GDM1 (cell line): ENCODE measurements around the gene CHIC1.
"Not testable (repeated sequence)": the region's sequence is repeated elsewhere in the genome, so short reads cannot be mapped to it uniquely, and the experiment has no call there.

Experiments used
- DNase-seq: peaks from one replicate; lab custom pipeline; 2025; lab: John Stamatoyannopoulos, UW

The CHIC1 gene

DNA sequence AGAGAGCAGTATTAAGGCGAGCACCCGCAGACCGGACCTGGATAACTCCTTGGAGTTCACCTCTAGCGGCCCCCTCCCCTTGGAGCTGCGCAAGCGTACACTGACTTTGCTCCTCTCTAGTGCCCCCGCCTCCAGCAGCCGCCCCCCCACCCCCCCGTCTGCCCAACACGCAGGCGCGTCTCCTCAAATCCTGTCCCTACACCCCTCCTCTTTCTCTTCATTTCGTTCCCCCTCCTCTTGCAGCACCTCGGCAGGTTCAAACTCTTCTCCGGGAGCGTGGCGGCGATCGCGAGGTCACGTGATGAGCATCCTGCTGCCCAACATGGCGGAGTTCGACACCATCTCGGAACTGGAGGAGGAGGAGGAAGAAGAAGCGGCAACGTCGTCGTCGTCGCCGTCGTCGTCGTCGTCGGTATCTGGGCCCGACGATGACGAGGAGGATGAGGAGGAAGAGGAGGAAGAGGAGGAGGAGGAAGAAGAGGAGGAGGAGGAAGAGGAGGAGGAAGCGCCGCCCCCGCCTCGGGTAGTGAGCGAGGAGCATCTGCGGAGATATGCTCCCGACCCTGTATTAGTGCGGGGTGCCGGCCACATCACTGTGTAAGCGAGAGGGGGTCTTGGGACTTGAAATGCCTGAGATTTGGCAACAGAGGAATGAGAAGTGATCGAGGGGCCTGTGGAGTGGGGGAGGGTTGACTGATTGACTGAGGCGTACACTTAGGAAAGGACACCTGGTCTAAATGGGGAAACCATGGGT lies at the start of gene CHIC1:
Gene CHIC1, plus strand, starts transcription at position 214 of the 754 bp plus-strand sequence. Its CDS starts 88 bp downstream, at position 302.
- peak; percentile 51 for DNase-seq

DNA sequence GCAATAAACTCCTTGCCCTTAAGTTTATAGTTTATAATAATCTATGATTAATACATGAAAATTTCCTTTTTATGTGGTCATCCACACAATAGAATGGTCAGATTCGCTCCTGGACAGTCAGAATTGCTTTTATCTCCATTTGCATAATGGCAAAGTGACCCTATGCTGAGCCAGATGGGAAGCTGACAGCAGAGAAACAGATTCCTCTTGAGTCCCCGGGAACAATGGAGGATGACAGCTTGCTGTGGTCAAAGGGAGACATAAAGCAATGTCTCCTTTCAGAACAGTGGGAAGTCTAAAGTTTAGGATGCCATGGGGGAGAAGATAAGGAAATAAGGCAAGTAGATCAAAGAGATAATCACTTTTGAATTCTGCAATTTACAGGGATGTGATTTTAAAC lies 40.2 kb upstream of the CHIC1 start:
- DNase-seq = not testable (repeated sequence)

- no peak for DNase-seq
Observed at GRCh38 chrX:73524906-73525305, 38.1 kb upstream of the CHIC1 start.

DNA sequence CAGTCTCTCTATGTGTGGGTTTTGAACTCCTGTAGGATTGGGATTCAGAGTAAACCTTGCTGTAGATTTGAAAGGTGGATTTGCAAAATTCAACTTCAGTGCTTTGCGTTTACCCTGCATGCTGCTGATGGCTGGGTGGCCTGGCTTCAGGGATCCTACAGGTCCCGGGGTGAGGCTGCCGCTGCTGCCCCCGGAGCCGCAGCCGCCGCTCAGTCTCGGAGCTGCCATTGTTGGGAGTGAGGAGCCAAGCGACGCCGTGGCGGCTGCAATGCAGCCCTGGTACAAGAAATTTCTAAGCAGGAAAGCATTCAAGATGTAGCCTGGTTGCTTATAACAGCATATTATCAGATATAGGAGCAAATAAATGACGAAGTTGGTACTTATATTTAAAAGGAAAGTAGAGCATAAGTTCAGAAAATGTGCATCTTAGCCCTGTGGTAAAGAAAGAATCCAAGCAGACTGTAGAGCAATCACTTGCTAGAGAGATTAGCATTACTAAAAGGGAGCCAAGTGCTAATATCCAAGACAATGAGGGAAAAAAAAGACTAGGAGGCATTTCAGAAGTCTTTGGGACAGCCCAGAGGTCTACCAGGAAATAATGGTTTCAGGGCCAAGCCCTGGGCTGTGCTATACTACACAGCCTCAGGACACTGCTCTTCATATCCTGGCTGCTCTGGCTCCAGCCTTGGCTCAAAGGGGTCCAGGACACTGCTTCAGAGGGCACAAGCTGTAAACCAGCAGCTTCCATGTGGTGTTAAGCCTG lies 36.9 kb upstream of the CHIC1 start:
- DNase-seq = no peak

GRCh38 chrX:73531655-73532054 lies 31.3 kb upstream of the CHIC1 start:
- DNase-seq = not testable (repeated sequence)

- no peak for DNase-seq
Observed at GRCh38 chrX:73556159-73556558, 6.8 kb upstream of the CHIC1 start.

DNA sequence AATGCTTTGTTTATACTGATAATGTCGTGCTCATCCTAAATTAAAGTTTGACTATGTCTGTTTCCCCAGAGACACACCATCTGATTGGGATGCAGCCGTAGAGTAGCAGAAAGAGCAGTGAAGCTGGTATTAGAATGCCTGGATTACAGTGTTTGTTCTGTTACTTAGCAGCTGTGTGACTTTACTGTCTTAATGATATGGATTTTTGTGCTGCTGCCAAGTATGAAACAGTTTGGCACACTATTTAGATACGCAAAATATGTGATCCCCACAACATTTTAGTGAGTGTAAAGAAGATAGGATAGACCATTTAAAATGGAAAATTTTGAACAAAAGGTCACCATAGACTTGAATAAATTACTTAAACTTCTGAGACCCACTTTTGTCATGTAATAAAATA lies 1.2 kb upstream of the CHIC1 start:
- no peak for DNase-seq

- DNase-seq = no peak
Observed at GRCh38 chrX:73562458-73562857, 539 bp upstream of the CHIC1 start.

GRCh38 chrX:73563738-73564068 lies 706 bp downstream of the CHIC1 start:
- DNase-seq = no peak

DNA sequence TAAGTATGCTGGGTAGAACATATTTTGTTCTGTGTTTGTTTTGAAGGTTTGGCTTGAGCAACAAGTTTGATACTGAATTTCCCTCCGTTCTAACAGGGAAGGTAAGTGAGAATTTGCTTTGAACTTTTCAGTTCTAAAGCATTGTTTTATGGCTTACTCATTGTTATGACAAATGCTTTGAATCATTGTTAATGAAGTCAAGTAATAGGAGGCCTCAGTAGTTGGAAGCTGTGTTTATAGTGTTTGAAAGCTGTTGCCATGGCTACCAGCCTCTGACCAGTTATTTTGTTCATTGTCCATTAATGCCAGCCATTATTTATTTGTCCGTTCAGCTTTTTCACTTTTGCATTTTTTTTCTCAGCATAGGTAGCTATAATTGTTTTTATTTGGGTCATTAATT lies 14.4 kb downstream of the CHIC1 start:
- DNase-seq = no peak

DNA sequence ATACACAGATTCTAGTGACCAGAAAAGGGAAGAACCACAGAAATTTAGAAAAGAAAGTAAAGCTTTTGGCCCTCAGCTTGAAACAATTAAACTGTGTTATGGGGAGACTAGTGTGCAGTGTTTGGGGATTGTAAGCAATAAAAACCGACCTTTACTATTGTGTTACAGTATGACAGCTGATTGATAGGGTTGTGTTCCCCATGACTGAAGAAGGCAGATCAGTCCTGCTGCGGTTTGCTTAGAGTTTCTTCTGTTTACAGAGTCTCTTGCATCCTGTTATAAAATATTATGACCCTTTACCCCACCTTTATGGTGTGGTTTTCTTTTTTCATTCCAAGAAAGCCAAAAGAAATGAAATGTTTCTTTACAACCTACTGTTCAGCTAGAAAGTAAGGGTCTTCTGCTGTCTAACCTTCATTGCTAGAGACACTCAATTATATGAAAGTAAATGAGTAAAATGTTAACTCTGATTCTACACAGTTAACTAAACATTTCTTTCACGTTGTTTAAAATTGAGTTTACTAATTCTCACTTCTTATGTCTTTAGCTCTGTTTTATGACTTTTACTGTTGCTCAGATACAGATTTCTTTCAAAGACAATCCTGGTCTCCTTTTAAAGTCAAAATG lies 18.1 kb downstream of the CHIC1 start:
- no peak for DNase-seq

- DNase-seq = not testable (repeated sequence)
Observed at GRCh38 chrX:73597758-73598157, 34.8 kb downstream of the CHIC1 start.

GRCh38 chrX:73615022-73615421 lies 52.0 kb downstream of the CHIC1 start:
- DNase-seq = no peak

- not testable (repeated sequence) for DNase-seq
Observed at GRCh38 chrX:73641669-73642068, 78.7 kb downstream of the CHIC1 start.

DNA sequence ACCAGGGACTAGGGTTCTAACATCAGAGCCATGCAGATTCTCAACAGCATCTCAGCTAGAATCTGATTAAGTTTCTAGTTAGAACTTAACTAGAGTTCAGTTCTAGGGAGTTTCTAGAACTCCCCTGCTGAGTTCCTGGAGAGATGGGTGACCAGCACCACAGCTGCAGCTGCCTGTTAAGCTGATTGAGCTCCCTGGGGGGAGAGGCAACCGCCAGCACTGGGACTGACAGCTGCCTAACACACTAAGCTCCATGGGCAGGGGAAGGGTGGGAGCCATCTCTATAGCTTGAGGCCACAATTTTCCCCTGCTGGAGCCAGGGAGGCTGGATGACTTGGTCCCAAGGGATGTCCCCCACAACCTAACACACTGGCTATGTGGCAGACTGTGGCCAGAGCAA lies 84.2 kb downstream of the CHIC1 start:
- no peak for DNase-seq

DNA sequence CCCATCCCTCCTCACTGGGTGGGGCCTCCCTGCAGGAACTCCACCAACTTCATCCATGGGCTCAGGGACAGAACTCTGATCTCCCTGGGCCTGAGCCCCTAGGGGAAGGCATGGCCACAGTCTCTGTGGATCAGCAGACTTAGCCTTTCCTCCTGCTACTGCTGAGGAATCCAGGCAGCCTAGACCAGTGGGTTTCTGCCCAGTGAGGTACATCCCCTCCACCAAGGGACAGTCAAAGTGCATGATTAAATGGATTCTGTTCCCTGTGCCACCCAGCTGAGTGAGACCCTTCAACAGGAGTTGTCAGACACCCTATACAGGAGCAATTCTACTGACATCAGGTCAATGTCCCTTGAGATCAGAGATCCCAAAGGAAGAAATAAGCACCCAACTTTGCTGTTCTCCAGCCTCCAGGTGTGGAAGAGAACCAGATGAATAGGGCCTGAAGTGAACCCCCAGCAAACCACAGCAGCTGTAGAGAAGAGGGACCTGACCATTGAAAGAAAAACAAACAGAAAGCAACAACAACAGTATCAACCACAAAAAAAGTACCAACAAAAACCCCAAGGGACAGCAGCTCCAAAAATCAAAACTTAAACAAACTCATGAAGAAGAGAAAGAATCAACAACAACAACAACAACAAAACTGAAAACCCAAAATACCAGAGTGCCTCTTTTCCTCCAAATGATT lies 84.8 kb downstream of the CHIC1 start:
- DNase-seq = no peak

GRCh38 chrX:73661322-73661721 lies 98.3 kb downstream of the CHIC1 start:
- DNase-seq = not testable (repeated sequence)

- DNase-seq = no peak
Observed at GRCh38 chrX:73668779-73669178, 105.8 kb downstream of the CHIC1 start.

DNA sequence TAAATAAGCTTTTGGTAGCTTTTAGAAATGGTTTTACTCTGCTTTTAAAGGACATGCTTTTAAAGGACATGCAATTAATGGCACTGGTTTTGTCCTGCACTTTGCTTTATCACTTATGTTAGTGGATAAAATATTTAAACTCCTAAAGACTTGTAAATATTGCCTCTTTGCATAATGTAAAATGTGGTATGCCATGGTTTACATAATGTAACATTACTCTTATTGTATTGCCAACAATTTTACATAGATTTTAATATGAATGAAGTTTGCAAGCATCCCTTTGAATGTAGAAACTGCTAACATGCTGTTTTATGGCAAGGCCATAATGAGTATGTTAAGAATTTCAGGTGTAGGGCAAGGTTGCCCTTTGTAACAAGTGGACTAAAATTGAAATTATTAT lies 118.4 kb downstream of the CHIC1 start:
- no peak for DNase-seq

GRCh38 chrX:73683236-73683859 lies 120.4 kb downstream of the CHIC1 start:
- DNase-seq = no peak

DNA sequence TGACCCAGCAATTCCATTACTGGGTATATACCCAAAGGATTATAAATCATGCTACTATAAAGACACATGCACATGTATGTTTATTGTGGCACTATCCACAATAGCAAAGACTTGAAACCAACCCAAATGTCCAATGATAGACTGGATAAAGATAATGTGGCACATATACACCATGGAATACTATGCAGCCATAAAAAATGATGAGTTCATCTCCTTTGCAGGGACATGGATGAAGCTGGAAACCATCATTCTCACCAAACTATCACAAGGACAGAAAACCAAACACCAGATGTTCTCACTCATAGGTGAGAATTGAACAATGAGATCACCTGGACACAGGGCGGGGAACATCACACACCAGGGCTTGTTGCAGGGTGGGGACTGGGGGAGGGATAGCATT lies 144.0 kb downstream of the CHIC1 start:
- not testable (repeated sequence) for DNase-seq

- DNase-seq = no peak
Observed at GRCh38 chrX:73728602-73729001, 165.6 kb downstream of the CHIC1 start.
